Lower leg skin (tissue), 4 donors: ENCODE results near the gene GRM8. TPM values are rescaled to one million over a fixed set of nuclear protein-coding genes. Genes with fewer than 3 reads are reported as not detected.

ENCODE experiments used
- DNase-seq, 2 donors: peaks; one replicate each; pipeline ENCODE4 v3.0.0-alpha.2; 2019; ENCODE audit warnings: low spot score in 2 of 2
- H3K4me3 ChIP-seq: fragments of 200-600 bp; sonication (generic); 2 replicates; pipeline ENCODE4 v1.5.1; 2017; ENCODE audit warnings: mild to moderate bottlenecking, low read depth; ENCODE audit not compliant: poor library complexity, severe bottlenecking
- POLR2A ChIP-seq, 2 donors: fragments of 450-650 bp; IDR thresholded peaks; one replicate each; pipeline ENCODE4 v1.6.1; 2016 to 2017; ENCODE audit warnings: antibody characterized with exemption in 2 of 2, mild to moderate bottlenecking in 1 of 2, moderate library complexity in 1 of 2
- WGBS, 2 donors: methylation state at CpG; one replicate each; pipeline ENCODE4 v1.1.5; 2018; 5-methylcytosine and 5-hydroxymethylcytosine counted together
- intact Hi-C: fragments of 100-400 bp; cut with DNase I; formaldehyde crosslinking; loops from one replicate; pipeline ENCODE4 v1.15.0; 2023; ENCODE audit warnings: low total_unique reads
- total RNA-seq, 4 donors: library from RNA; depleted of rRNA; stranded (reverse); fragments of >200 nt; gene quantifications; one replicate each; pipeline ENCODE4 v1.1.0, GENCODE V29; 2016
- TF ChIP-seq, protein P1 (sequence below), 3 donors: fragments of 450-650 bp; IDR thresholded peaks; one replicate each; pipeline ENCODE4 v1.5.1; 2016; ENCODE audit warnings: antibody characterized with exemption in 3 of 3, mild to moderate bottlenecking in 3 of 3, moderate library complexity in 2 of 3

Gene GRM8
- total RNA-seq, 4 donors from 2014 or later: 0.45 TPM; not detected in 3

- DNase-seq: no peak
- WGBS, 2 donors: 83 to 87% methylated on average over 6 of the region's 6 CpGs
- no peak overlapping the region for H3K4me3 ChIP-seq
- intact Hi-C loops: no loop called here
- no peak for TF ChIP-seq POLR2A (IDR thresholded peaks at IDR 0.05)
- TF ChIP-seq, protein P1, sequence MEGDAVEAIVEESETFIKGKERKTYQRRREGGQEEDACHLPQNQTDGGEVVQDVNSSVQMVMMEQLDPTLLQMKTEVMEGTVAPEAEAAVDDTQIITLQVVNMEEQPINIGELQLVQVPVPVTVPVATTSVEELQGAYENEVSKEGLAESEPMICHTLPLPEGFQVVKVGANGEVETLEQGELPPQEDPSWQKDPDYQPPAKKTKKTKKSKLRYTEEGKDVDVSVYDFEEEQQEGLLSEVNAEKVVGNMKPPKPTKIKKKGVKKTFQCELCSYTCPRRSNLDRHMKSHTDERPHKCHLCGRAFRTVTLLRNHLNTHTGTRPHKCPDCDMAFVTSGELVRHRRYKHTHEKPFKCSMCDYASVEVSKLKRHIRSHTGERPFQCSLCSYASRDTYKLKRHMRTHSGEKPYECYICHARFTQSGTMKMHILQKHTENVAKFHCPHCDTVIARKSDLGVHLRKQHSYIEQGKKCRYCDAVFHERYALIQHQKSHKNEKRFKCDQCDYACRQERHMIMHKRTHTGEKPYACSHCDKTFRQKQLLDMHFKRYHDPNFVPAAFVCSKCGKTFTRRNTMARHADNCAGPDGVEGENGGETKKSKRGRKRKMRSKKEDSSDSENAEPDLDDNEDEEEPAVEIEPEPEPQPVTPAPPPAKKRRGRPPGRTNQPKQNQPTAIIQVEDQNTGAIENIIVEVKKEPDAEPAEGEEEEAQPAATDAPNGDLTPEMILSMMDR (IDR thresholded peaks at IDR 0.05): no peak
These were observed 193.3 kb downstream of the GRM8 start for GRCh38 chr7:127059475-127059874.

DNA sequence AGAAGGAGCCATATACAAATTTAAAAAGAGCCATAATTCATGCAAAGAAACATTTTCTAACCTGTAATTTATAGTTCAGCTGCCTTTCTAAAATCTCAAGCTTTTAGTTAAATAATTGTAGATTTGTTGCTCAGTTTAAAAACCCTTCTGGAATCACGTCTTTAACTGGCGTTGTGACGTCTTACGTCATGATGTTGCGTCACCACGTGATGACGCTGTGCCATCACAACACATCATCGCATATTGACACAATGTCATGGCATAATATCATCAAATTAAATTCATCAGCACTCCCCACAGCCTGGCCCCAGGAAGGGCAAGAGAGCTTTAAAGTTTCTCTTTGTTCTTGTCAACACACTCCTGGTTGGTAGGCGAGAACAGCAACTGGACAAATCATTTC is 194.8 kb downstream of the GRM8 start:
- WGBS, 2 donors: 78 to 83% methylated on average over 9 of the region's 9 CpGs
- TF ChIP-seq POLR2A (IDR thresholded peaks at IDR 0.05): no peak
- TF ChIP-seq, protein P1 (IDR thresholded peaks at IDR 0.05): no peak
- no peak overlapping the region for H3K4me3 ChIP-seq
- intact Hi-C loops: no loop called here
- DNase-seq: no peak

GRCh38 chr7:127056202-127056601 is 196.5 kb downstream of the GRM8 start:
- no peak for DNase-seq
- H3K4me3 ChIP-seq: no peak overlapping the region
- TF ChIP-seq, protein P1 (IDR thresholded peaks at IDR 0.05): no peak
- TF ChIP-seq POLR2A (IDR thresholded peaks at IDR 0.05): no peak
- intact Hi-C loops: no loop called here

GRCh38 chr7:127047521-127047920 is 205.2 kb downstream of the GRM8 start:
- intact Hi-C loops: no loop called here
- TF ChIP-seq, protein P1 (IDR thresholded peaks at IDR 0.05): no peak
- no peak for TF ChIP-seq POLR2A (IDR thresholded peaks at IDR 0.05)
- no peak overlapping the region for H3K4me3 ChIP-seq

DNA sequence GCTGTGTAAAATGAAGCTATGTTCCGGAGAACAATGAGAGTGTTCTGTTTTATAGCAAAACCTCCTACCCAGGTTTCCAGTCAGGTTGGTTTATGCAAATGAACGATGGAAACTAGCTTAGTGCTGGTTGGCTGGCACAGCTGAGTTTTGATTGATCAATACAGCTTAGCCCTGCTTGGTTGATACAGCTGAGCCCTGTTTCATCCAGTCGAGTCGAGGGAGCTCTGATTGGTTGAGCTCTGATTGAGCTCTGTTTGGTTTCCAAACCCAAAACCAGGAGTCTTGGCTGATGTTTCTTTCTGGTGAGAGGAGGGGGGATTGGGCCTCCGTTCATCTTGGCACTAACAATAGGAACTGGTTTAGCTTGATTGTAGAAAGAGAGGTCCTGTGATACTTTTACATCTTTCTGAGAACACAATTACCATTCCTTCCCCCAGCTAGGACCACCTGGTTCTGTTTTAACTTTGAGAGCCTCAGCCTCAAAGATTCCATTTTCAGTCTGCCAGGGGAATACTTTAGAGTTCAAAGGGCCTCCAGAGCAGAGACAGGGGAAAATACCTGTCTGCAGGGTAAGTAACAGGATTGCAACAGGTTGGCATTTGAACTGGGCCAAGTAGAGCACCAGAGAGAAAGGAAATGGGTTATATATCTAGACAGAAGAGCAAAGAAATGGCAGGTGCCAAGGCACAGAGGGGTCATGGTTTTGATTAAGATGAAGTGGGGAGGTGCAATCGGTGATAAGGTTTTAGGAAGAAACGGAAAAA is 210.9 kb downstream of the GRM8 start:
- intact Hi-C loops: no loop called here
- WGBS, 2 donors: 78 to 79% methylated on average over 7 of the region's 7 CpGs
- TF ChIP-seq, protein P1 (IDR thresholded peaks at IDR 0.05): no peak
- TF ChIP-seq POLR2A (IDR thresholded peaks at IDR 0.05): no peak
- H3K4me3 ChIP-seq: no peak overlapping the region
- DNase-seq: no peak

More at GRCh38 chr7:127047521-127047920, 205.2 kb downstream of the GRM8 start:
- DNase-seq: no peak

DNA sequence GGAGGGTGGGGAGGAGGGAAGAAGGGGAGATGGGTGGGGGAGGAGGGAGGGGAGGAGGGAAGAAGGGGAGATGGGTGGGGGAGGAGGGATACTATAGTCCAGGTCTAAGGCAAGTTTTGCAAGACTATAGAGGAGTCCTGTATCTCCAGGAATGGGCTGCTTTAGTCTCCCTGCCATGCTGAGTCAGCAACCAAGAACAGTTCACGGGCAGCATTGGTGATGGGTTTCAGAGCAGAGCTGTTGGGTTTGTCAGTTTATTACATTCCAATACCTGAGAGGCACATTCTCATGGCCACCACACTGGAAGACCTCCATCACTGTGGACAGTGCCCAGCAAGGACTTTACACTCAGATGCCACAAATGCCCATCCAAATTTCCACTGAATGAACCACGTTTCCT is 212.7 kb downstream of the GRM8 start:
- TF ChIP-seq POLR2A (IDR thresholded peaks at IDR 0.05): no peak
- TF ChIP-seq, protein P1 (IDR thresholded peaks at IDR 0.05): no peak
- WGBS, 2 donors: 80 to 88% methylated on average over 2 of the region's 2 CpGs
- H3K4me3 ChIP-seq: no peak overlapping the region
- DNase-seq: no peak
- intact Hi-C loops: no loop called here
